ENCODE data around the gene TRPM2.
"Not testable (repeated sequence)": the region's sequence is repeated elsewhere in the genome, so short reads cannot be mapped to it uniquely, and the experiment has no call there.

Gene TRPM2

DNA sequence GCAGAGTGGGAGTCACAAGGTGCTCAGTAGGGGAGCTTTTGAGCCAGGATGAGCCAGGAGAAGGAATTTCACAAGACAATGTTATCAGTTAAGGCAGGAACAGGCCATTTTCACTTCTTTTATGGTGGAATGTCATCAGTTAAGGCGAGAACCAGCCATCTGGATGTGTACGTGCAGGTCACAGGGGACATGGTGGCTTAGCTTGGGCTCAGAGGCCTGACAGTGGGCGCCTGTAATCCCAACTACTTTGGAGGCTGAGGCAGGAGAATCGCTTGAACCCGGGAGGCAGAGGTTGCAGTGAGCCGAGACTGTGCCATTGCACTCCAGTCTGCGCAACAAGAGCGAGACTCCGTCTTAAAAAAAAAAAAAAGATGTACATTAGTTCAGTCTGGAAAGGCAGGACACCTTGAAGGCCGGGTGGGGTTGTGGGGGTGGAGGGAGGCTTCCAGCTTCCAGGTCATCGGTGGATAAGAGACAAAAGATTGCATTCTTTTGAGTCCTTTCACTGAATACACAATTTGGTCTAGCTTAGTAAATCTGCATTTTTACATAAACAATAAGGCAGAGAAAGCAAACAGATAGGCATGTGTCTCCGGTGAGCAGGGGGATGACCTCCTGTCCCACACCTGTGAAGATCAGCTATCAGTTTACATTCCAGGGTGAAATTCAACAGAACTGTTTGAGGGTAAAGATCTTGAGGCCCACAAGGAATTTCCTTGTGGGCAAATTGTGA, 11.5 kb upstream of the TRPM2 start:
- not testable (repeated sequence) for H3K9me3 ChIP-seq (ENCODE audit: control insufficient read depth, low read depth, low read length); H3K4me1 ChIP-seq (ENCODE audit: control insufficient read depth, low read depth, low read length); H3K4me3 ChIP-seq (ENCODE audit: low read length); H3K27ac ChIP-seq (ENCODE audit: low read length); H3K27me3 ChIP-seq (ENCODE audit: control insufficient read depth, insufficient read depth, low read length); H3K9ac ChIP-seq (ENCODE audit: low read length); H3K36me3 ChIP-seq (ENCODE audit: control insufficient read depth, low read depth, low read length)

DNA sequence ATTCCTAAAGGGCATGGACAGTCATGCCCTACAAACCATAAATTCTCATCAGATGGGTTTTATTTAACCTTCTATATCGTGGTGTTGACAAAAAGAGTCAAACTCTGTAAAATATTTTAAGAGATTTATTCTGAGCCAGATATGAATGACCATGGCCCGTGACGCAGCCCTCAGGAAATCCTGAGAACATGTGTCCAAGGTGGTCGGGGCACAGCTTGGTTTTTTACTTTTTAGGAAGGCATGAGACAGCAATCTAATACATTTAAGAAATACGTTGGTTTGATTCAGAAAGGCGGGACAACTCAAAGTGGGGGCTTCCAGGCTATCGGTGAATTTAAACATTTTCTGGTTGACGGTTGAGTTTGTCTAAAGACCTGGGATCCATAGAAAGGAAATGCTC, 10.4 kb upstream of the TRPM2 start:
- not testable (repeated sequence) for H3K27me3 ChIP-seq (ENCODE audit: control insufficient read depth, insufficient read depth, low read length); H3K27ac ChIP-seq (ENCODE audit: low read length); H3K4me1 ChIP-seq (ENCODE audit: control insufficient read depth, low read depth, low read length); H3K9ac ChIP-seq (ENCODE audit: low read length); H3K4me3 ChIP-seq (ENCODE audit: low read length); H3K36me3 ChIP-seq (ENCODE audit: control insufficient read depth, low read depth, low read length); H3K9me3 ChIP-seq (ENCODE audit: control insufficient read depth, low read depth, low read length)

DNA sequence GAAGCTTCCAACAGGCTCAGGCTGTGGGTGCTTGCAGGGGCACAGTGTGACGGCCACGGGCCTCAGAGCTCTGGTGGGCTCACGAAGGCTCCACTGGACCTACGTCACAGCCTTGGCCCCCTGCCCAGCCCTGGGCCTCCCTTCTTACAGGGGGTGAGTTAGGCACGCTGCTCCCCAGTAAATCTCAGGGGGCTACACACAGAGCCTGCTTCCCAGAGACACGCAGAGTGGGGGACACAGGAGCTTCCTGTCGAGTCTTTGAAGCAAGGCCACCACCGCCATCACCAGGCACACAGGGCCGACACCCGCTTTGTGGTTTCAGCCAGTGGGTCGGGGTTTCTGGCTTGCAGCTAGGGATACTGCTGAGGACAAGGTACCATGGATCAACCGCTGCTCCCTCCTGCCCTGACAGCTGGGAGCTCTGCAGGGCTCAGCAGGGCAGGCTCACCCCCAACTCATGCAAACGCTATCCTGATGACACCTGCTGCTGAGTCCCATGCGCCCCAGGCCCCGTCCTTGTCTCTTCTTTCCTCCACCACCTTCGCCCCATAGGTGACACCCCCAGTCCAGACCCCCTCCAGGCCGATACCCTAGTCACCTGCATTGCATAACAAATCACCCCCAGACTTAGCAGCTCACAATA, 8.8 kb upstream of the TRPM2 start:
- Histone ChIP-seq H3K27me3 (ENCODE audit: control insufficient read depth, insufficient read depth, low read length) (no peaks in the 10 kb centered on the region), H3K4me3 (ENCODE audit: low read length) (no peak overlapping the region), H3K9ac (ENCODE audit: low read length) (no peak overlapping the region), H3K27ac (ENCODE audit: low read length) (no peak overlapping the region), H3K36me3 (ENCODE audit: control insufficient read depth, low read depth, low read length) (no peaks in the 10 kb centered on the region), H3K9me3 (ENCODE audit: control insufficient read depth, low read depth, low read length) (no peaks in the 10 kb centered on the region), H3K4me1 (ENCODE audit: control insufficient read depth, low read depth, low read length) (peaks cover 4% of the 10 kb centered on the region)

DNA sequence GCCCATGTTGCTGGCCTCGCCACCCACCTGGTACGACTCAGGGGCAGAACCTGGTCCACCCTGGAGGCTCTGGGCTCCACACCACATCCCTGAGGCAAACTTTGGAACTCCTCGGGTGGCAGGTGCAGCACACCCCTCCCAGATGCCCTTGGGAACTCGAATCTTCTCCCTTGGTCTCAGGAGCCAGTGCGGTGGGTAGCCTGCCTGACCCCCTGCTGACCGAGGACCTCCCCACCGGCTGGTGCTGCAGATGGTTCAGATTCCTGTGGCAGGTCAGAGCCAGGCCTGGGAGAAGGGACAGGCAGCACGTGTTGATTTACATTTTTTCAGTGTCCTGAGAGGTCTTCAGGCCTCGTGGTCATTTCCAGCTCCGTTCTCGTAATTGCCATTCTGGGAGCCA, 7.9 kb upstream of the TRPM2 start:
- H3K4me3 ChIP-seq (ENCODE audit: low read length): no peak overlapping the region
- no peaks in the 10 kb centered on the region for H3K4me1 ChIP-seq (ENCODE audit: control insufficient read depth, low read depth, low read length)
- H3K27ac ChIP-seq (ENCODE audit: low read length): no peak overlapping the region
- no peaks in the 10 kb centered on the region for H3K36me3 ChIP-seq (ENCODE audit: control insufficient read depth, low read depth, low read length)
- H3K9ac ChIP-seq (ENCODE audit: low read length): no peak overlapping the region
- no peaks in the 10 kb centered on the region for H3K27me3 ChIP-seq (ENCODE audit: control insufficient read depth, insufficient read depth, low read length)
- no peaks in the 10 kb centered on the region for H3K9me3 ChIP-seq (ENCODE audit: control insufficient read depth, low read depth, low read length)

DNA sequence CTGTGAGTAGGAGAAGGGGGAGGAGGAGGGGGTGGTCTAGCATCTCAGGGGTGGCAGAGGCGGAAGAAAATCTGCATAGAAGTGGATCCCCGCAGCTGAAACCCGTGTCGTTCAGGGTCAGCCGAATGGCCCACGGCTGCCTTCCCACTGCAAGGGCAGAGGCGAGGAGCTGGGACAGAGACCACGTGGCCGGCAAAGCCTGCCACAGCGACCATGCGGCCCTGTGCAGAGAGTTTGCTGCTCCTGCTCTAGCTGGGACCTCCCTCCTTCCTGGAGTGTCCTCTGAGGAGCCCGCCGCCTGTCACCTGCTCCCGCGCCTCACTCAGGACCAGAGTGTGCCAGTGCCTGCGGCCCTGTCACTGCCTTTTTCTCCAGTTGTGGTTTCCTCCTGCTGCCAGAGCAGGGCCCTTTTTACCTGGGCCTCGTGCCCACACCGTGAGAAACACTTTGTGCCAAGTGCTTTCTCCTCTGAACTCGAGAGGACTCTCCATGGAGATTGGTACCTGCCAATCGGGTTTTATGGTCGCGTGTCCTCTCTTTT, 5.4 kb upstream of the TRPM2 start:
- H3K27ac ChIP-seq (ENCODE audit: low read length): no peak overlapping the region
- H3K36me3 ChIP-seq (ENCODE audit: control insufficient read depth, low read depth, low read length): no peaks in the 10 kb centered on the region
- no peak overlapping the region for H3K9ac ChIP-seq (ENCODE audit: low read length)
- H3K9me3 ChIP-seq (ENCODE audit: control insufficient read depth, low read depth, low read length): no peaks in the 10 kb centered on the region
- H3K4me1 ChIP-seq (ENCODE audit: control insufficient read depth, low read depth, low read length): no peaks in the 10 kb centered on the region
- no peaks in the 10 kb centered on the region for H3K27me3 ChIP-seq (ENCODE audit: control insufficient read depth, insufficient read depth, low read length)
- H3K4me3 ChIP-seq (ENCODE audit: low read length): no peak overlapping the region

DNA sequence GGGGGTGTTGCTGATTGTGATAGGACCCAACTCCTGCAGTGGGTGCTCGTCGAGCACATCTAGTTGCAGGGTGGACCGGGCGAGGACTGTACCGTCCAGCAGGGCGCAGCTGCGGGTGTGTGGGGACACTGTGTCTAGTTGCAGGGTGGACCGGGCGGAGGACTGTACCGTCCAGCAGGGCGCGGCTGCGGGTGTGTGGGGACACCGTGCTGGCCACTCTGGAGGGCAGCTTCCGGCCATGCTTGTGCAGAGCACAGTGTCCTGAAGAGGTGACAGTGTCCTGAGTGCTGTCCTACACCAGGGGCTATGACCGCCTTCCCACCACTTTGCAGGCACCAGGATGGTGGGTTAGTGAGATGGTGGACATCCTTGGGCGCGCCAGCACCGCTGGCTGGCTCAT, 4.6 kb upstream of the TRPM2 start:
- Histone ChIP-seq H3K36me3 (ENCODE audit: control insufficient read depth, low read depth, low read length) (no peaks in the 10 kb centered on the region), H3K27me3 (ENCODE audit: control insufficient read depth, insufficient read depth, low read length) (no peaks in the 10 kb centered on the region), H3K9me3 (ENCODE audit: control insufficient read depth, low read depth, low read length) (no peaks in the 10 kb centered on the region), H3K9ac (ENCODE audit: low read length) (no peak overlapping the region), H3K4me1 (ENCODE audit: control insufficient read depth, low read depth, low read length) (no peaks in the 10 kb centered on the region), H3K4me3 (ENCODE audit: low read length) (no peak overlapping the region), H3K27ac (ENCODE audit: low read length) (no peak overlapping the region)

DNA sequence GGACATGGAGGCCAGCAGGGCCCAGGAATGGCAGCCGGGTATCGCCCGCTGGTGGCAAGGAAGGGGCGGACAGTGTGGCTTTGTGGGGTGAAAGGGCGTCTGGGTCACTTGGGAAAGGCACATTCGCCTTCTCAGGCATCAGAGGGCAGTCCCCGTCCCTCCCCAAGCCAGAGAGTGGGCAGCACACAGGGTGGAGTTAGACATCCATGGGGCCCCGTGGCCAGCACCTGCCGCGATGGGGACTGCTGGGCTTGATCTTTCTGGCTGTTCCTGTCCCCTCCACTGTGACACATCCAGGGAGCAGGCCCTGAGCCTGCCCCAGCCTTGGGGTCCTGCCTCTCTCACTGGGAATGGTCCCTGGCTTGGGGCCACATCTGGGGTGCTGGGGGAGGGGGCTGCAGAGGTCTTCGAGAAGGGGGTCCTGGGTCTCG, 4.0 kb upstream of the TRPM2 start:
- Histone ChIP-seq H3K27ac (ENCODE audit: low read length) (no peak overlapping the region), H3K27me3 (ENCODE audit: control insufficient read depth, insufficient read depth, low read length) (no peaks in the 10 kb centered on the region), H3K4me1 (ENCODE audit: control insufficient read depth, low read depth, low read length) (no peaks in the 10 kb centered on the region), H3K9ac (ENCODE audit: low read length) (no peak overlapping the region), H3K9me3 (ENCODE audit: control insufficient read depth, low read depth, low read length) (no peaks in the 10 kb centered on the region), H3K4me3 (ENCODE audit: low read length) (no peak overlapping the region), H3K36me3 (ENCODE audit: control insufficient read depth, low read depth, low read length) (no peaks in the 10 kb centered on the region)

DNA sequence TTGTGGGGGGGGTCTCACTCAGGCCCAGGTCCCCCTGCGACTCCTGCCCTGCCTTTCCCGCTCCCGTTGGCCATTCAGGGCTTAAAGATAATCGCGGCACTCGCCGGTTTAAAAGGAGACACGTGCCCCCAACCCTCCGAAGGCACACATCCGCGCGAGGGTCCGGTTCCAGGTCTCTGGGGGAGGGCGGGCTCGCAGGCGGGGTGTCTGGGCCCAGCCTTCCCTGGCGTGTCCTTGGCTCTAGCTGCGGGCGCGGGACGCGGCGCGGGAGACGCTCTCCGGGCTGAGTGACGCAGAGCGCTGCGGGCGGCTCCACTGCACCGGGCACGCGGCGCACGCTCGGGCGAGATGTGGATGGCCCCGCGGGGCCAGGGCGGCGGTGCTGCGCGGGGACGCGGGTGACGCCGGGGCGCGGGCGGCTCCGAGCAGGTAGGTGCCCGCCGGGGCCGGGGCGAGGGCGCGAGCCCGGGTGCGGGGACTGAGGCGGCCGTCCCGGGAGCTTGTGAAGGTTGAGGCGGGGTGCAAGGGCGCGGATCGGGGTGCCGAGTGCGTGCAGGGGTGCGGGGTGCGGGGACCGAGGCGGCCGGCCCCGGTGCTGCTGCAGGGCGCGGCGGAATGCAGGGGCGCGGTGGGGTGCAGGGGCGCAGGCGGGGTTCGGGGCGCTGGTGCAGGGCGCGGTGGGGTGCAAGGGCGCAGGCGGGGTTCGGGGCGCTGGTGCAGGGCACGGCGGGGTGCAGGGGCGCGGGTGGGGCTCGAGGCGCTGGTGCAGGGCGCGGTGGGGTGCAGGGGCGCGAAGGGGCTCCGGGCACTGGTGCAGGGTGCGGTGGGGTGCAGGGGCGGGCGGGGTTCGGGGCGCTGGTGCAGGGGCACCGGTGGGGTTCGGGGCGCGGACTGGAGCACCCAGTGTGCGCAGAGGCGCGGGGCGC, 3.3 kb upstream of the TRPM2 start:
- Histone ChIP-seq H3K27me3 (ENCODE audit: control insufficient read depth, insufficient read depth, low read length) (no peaks in the 10 kb centered on the region), H3K9ac (ENCODE audit: low read length) (no peak overlapping the region), H3K36me3 (ENCODE audit: control insufficient read depth, low read depth, low read length) (no peaks in the 10 kb centered on the region), H3K4me3 (ENCODE audit: low read length) (no peak overlapping the region), H3K9me3 (ENCODE audit: control insufficient read depth, low read depth, low read length) (no peaks in the 10 kb centered on the region), H3K27ac (ENCODE audit: low read length) (no peak overlapping the region), H3K4me1 (ENCODE audit: control insufficient read depth, low read depth, low read length) (no peaks in the 10 kb centered on the region)

DNA sequence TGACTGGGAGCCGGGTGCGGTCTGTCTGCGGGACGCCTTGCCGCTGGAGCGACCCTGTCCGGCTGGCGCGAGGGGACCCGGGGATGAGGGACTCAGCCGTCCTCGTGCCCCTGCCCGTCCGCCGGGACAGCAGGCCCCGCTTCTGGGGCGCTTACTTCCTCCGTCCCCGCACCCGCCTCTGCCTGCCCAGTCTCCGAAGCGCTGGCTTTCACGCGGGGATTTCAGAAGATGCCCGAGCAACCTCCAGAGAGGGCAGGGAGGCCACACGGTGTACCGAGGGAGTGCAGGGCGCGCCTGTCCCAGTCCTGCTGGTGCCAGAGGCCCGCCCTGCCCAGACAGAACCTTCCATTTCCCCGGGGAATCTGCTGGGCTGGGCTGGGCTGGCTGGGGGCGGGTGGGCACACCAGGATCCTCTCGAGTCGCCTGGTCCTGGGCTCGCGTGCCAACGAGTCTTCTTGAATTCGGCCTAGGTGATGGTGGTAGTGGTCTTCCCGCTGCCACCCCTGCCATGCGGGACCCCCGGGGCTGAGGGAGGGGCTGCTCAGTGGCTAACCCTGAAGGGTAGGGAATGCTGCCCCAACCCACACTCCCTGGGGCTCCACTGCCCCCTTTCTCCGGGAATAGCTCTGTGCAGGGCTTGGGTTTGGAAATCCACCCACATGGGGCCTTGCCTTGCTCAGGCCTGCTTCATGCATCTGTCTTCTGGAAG, 2.5 kb upstream of the TRPM2 start:
- H3K9ac ChIP-seq (ENCODE audit: low read length): no peak overlapping the region
- no peaks in the 10 kb centered on the region for H3K36me3 ChIP-seq (ENCODE audit: control insufficient read depth, low read depth, low read length)
- no peaks in the 10 kb centered on the region for H3K4me1 ChIP-seq (ENCODE audit: control insufficient read depth, low read depth, low read length)
- H3K9me3 ChIP-seq (ENCODE audit: control insufficient read depth, low read depth, low read length): no peaks in the 10 kb centered on the region
- no peak overlapping the region for H3K27ac ChIP-seq (ENCODE audit: low read length)
- H3K27me3 ChIP-seq (ENCODE audit: control insufficient read depth, insufficient read depth, low read length): no peaks in the 10 kb centered on the region
- no peak overlapping the region for H3K4me3 ChIP-seq (ENCODE audit: low read length)

DNA sequence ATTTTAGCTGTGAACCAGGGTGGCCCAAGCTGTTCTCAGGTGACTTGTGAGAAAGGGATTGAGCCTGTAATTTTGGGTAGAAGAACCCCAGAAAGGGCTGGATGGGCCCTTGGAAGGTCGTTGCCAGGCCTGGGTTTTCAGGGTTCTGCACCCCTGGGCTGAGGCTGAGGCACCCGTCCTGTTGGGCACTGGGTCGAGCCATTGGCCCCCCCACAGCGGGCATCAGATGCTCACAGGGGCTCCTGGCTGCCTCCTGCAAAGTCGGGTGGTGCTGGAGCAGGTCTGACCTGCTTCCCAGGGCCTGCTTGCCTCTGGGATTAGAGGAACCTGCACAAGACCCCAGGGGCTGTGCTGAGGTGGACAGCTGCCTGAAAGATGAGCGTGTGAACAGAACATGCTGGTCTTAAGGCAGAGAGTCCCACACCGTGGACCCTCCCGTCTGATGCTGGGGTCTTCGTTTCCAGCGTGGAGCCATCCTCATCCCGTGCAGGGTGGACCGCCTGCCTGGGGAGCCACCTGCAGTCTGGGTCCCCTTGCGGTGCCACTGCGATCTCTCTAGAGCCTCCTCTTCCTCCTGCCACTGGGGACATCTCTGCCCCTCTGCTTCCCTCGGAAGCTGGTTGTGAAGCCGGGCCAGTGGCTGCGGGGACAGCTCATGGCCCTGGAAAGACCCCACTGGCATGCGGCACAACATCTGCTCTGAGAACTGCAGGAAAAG, 1.7 kb upstream of the TRPM2 start:
- Histone ChIP-seq H3K36me3 (ENCODE audit: control insufficient read depth, low read depth, low read length) (no peaks in the 10 kb centered on the region), H3K27ac (ENCODE audit: low read length) (no peak overlapping the region), H3K4me3 (ENCODE audit: low read length) (no peak overlapping the region), H3K9me3 (ENCODE audit: control insufficient read depth, low read depth, low read length) (no peaks in the 10 kb centered on the region), H3K9ac (ENCODE audit: low read length) (no peak overlapping the region), H3K27me3 (ENCODE audit: control insufficient read depth, insufficient read depth, low read length) (no peaks in the 10 kb centered on the region), H3K4me1 (ENCODE audit: control insufficient read depth, low read depth, low read length) (no peaks in the 10 kb centered on the region)
